Neutrophil (primary cell): ENCODE results near the gene TIMM10.
A peak's percentile ranks its signal among the peaks of the same experiment; 100 is the strongest.

Source experiments
- H3K27ac ChIP-seq: fragments of 200-600 bp; sonication (generic); 2 replicates; pipeline ENCODE4 v1.5.1; 2016; ENCODE audit warnings: mild to moderate bottlenecking, moderate library complexity
- H3K27me3 ChIP-seq: fragments of 200-600 bp; sonication (generic); 2 replicates; pipeline ENCODE4 v1.6.0; 2016; ENCODE audit warnings: mild to moderate bottlenecking
- H3K36me3 ChIP-seq: fragments of 200-600 bp; sonication (generic); 2 replicates; pipeline ENCODE4 v1.5.1; 2017
- H3K4me1 ChIP-seq, 2 experiments: fragments of 200-600 bp in 1 of 2; sonication (generic) in 1 of 2; 1 replicate in 1 of 2; 2 replicates in 1 of 2; pipeline versions ENCODE4 v1.5.1 to v1.6.1; 2013 to 2016; ENCODE audit warnings: low read depth in 1 of 2, low read length in 1 of 2, mild to moderate bottlenecking in 1 of 2, moderate library complexity in 1 of 2; ENCODE audit not compliant: control insufficient read depth in 1 of 2, insufficient read depth in 1 of 2
- H3K4me3 ChIP-seq, 2 experiments: fragments of 200-600 bp in 1 of 2; sonication (generic) in 1 of 2; 1 replicate in 1 of 2; 2 replicates in 1 of 2; pipeline ENCODE4 v1.5.1; 2013 to 2016; ENCODE audit warnings: low read depth in 1 of 2, low read length in 1 of 2, mild to moderate bottlenecking in 1 of 2, moderate library complexity in 1 of 2
- H3K9me3 ChIP-seq: fragments of 200-600 bp; sonication (generic); 2 replicates; pipeline ENCODE4 v1.5.1; 2016
- TF ChIP-seq, protein P1 (sequence below): fragments of 200-600 bp; sonication (generic); IDR thresholded peaks from 2 replicates; pipeline ENCODE4 v1.5.1; 2016; ENCODE audit warnings: antibody characterized with exemption

The TIMM10 gene

DNA sequence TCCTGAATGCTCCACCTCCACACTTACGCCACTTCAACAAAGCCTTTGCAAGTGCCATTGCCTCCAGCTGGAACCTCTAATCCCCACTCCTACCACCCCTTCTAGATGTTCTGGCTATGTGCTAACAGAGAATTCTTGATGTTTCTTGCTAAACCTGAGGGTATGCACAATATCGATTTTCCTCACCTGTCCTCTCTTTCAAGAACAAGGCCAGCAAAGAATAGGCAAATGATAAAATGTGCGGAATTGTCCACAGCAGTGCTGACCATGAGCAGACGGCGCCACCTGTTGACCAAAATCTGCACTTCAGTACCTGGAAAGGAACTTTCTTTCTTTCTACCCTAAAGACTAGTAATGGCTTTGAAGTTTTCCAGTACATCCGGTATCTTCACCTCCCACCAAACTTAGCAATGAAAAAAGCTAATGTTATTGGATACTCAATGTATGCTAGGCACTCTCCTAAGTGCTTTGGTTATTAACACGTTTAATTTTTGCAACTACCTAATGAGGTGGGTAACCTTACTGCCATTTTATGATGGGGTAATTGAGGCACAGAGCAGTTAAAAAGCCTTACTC, 3.4 kb downstream of the TIMM10 start:
- Histone ChIP-seq H3K4me1 (peaks cover 22 to 25% of the 10 kb centered on the region in 2 experiments), H3K4me3 (no peak overlapping the region), H3K9me3 (no peaks in the 10 kb centered on the region), H3K36me3 (no peaks in the 10 kb centered on the region), H3K27ac (no peak overlapping the region), H3K27me3 (no peaks in the 10 kb centered on the region)
- TF ChIP-seq, protein P1, sequence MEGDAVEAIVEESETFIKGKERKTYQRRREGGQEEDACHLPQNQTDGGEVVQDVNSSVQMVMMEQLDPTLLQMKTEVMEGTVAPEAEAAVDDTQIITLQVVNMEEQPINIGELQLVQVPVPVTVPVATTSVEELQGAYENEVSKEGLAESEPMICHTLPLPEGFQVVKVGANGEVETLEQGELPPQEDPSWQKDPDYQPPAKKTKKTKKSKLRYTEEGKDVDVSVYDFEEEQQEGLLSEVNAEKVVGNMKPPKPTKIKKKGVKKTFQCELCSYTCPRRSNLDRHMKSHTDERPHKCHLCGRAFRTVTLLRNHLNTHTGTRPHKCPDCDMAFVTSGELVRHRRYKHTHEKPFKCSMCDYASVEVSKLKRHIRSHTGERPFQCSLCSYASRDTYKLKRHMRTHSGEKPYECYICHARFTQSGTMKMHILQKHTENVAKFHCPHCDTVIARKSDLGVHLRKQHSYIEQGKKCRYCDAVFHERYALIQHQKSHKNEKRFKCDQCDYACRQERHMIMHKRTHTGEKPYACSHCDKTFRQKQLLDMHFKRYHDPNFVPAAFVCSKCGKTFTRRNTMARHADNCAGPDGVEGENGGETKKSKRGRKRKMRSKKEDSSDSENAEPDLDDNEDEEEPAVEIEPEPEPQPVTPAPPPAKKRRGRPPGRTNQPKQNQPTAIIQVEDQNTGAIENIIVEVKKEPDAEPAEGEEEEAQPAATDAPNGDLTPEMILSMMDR = peak; percentile 88

DNA sequence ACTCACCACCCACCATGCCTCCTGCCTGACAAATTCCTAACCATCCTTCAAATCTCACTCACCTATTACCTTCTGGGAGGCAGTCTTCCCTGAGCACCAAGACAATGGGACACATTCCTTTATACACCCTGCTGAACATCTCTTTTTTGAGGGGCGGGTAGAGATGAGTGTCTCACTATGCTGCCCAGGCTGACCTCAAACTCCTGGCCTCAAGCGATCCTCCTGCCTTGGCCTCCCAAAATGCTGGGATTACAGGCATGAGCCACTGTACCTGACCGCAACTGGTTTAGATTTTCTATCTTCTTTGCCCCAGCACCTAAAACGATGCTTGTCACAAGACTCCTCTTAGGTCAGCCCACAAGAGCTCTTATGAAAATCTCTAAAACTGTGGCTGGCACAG, 7.1 kb downstream of the TIMM10 start:
- H3K4me1 ChIP-seq = no peaks in the 10 kb centered on the region
- no peaks in the 10 kb centered on the region for H3K27me3 ChIP-seq
- no peaks in the 10 kb centered on the region for H3K9me3 ChIP-seq
- no peaks in the 10 kb centered on the region for H3K36me3 ChIP-seq
- TF ChIP-seq, protein P1 = no peak
- H3K4me3 ChIP-seq = no peak overlapping the region
- H3K27ac ChIP-seq = no peak overlapping the region

DNA sequence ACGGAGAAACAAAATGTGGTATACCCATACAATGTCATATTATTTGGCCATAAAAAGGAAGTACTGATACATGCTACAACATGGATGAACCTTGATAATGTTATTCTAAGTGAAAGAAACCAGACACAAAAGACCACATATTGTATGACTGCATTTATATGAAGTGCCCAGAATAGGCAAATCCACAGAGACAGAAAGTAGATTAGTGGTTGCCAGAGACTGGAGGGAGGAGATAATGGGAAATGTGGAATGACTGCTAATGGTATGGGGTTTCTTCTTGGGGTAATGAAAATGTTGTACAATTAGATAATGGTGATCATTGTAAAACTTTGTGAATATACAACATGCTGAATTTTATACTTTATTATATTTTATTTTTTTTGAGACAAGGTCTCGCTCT, 9.4 kb downstream of the TIMM10 start:
- Histone ChIP-seq H3K4me1 (peaks cover 1 to 2% of the 10 kb centered on the region in 2 experiments), H3K27me3 (peaks cover 1% of the 10 kb centered on the region), H3K27ac (no peak overlapping the region), H3K36me3 (no peaks in the 10 kb centered on the region), H3K4me3 (no peak overlapping the region), H3K9me3 (no peaks in the 10 kb centered on the region)
- TF ChIP-seq, protein P1 = no peak

DNA sequence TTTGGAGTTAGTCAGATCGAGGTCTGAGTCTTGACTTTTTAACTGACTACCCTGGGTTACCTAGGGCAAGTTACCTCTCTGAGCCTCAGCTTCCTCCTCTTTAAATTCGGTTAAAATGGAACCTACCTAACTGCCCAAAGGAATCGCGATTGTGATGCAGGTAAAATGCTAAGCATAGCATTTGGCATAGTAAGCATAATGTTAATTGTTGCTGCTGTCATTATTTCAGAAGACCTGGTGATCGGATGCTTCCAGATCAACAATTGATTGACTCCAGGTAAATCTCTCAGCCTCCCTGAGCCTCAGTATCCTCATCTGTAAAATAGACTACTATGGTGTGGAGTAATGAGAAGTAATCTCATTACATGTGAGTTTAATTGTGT, 14.5 kb downstream of the TIMM10 start:
- Histone ChIP-seq H3K9me3 (no peaks in the 10 kb centered on the region), H3K4me3 (peak overlapping the region; percentile 61 to 69), H3K27me3 (peaks cover 17% of the 10 kb centered on the region), H3K4me1 (peaks cover 24 to 25% of the 10 kb centered on the region in 2 experiments), H3K27ac (no peak overlapping the region), H3K36me3 (no peaks in the 10 kb centered on the region)
- TF ChIP-seq, protein P1 = no peak

DNA sequence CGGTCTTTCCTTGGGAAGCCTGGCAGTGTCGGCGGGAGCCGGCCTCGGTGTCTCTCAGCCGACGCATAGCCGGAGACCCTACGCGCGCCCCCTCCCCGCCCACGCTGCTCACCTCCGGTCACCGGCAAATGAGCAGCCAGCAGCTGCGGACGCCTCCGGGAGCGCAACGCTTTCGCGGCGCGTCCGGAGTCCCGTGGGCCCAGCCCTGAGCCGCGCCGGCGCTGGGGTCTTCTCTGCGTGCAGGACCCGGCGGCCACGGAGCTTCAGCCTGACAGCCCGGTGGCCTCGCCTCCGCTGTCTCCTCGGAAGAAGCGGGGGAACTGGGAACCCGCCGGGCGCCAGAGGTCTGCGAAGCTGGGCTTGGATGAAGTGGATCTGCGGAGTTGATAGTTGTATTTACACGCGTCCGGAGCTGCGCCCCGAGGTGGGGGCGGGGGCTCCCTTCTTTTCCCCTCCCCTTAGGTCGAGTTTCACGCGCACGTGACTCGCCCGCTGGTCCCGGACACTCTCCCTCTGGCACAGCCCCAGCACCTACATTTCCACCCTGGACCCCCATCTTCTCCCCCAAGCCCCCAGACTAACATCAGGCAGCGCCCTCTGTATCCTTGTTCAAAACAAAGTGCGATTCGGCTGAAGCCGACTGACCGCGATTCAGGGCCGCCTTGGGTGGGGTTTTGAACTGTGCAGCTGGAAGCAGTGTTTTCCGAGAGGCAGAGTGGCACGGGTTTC, 15.1 kb downstream of the TIMM10 start, which contains the start of gene SLC43A1:
TSS of gene SLC43A1 (minus strand) at position 371 of the 729 bp plus-strand sequence. CDS start 1,591 bp downstream, outside the sequence.
- no peaks in the 10 kb centered on the region for H3K36me3 ChIP-seq
- H3K27ac ChIP-seq = no peak within 1 kb of the TSS
- peak within 1 kb of the TSS; percentile 61 to 69 for H3K4me3 ChIP-seq
- TF ChIP-seq, protein P1 = no peak
- H3K27me3 ChIP-seq = peaks cover 17% of the 10 kb centered on the region
- H3K4me1 ChIP-seq = peaks cover 24 to 25% of the 10 kb centered on the region in 2 experiments
- H3K9me3 ChIP-seq = no peaks in the 10 kb centered on the region
